ENCODE data around the gene SEZ6L2.
"Not testable (repeated sequence)": the region's sequence is repeated elsewhere in the genome, so short reads cannot be mapped to it uniquely, and the experiment has no call there.

Gene SEZ6L2

GRCh38 chr16:29894352-29894751 lies 5.0 kb downstream of the SEZ6L2 start:
- Histone ChIP-seq H3K36me3 (ENCODE audit: control insufficient read depth, insufficient read depth, low read length) (no peaks in the 10 kb centered on the region), H3K4me3 (ENCODE audit: low read length) (no peak overlapping the region), H3K27ac (ENCODE audit: low read depth, low read length) (no peak overlapping the region), H3K9ac (ENCODE audit: low read length) (no peak overlapping the region), H3K4me1 (ENCODE audit: control insufficient read depth, insufficient read depth, low read length) (no peaks in the 10 kb centered on the region), H3K27me3 (ENCODE audit: control insufficient read depth, insufficient read depth, low read length) (peaks cover 14% of the 10 kb centered on the region)

- H3K27me3 ChIP-seq (ENCODE audit: control insufficient read depth, insufficient read depth, low read length), result peaks cover 13% of the 10 kb centered on the region
Observed at GRCh38 chr16:29893553-29893952, 5.8 kb downstream of the SEZ6L2 start.

GRCh38 chr16:29892458-29892813 lies 6.9 kb downstream of the SEZ6L2 start:
- Histone ChIP-seq H3K36me3 (ENCODE audit: control insufficient read depth, insufficient read depth, low read length) (no peaks in the 10 kb centered on the region), H3K27me3 (ENCODE audit: control insufficient read depth, insufficient read depth, low read length) (peaks cover 2% of the 10 kb centered on the region), H3K4me3 (ENCODE audit: low read length) (no peak overlapping the region), H3K27ac (ENCODE audit: low read depth, low read length) (no peak overlapping the region), H3K9ac (ENCODE audit: low read length) (no peak overlapping the region), H3K4me1 (ENCODE audit: control insufficient read depth, insufficient read depth, low read length) (no peaks in the 10 kb centered on the region)

More at GRCh38 chr16:29893553-29893952, 5.8 kb downstream of the SEZ6L2 start:
- Histone ChIP-seq H3K9ac (ENCODE audit: low read length) (no peak overlapping the region), H3K4me3 (ENCODE audit: low read length) (no peak overlapping the region), H3K27ac (ENCODE audit: low read depth, low read length) (no peak overlapping the region), H3K36me3 (ENCODE audit: control insufficient read depth, insufficient read depth, low read length) (no peaks in the 10 kb centered on the region), H3K4me1 (ENCODE audit: control insufficient read depth, insufficient read depth, low read length) (no peaks in the 10 kb centered on the region)

GRCh38 chr16:29891525-29892457 lies 7.6 kb downstream of the SEZ6L2 start:
- no peak overlapping the region for H3K9ac ChIP-seq (ENCODE audit: low read length)
- no peak overlapping the region for H3K27ac ChIP-seq (ENCODE audit: low read depth, low read length)
- H3K36me3 ChIP-seq (ENCODE audit: control insufficient read depth, insufficient read depth, low read length), result no peaks in the 10 kb centered on the region
- H3K4me3 ChIP-seq (ENCODE audit: low read length), result no peak overlapping the region
- H3K4me1 ChIP-seq (ENCODE audit: control insufficient read depth, insufficient read depth, low read length), result no peaks in the 10 kb centered on the region
- H3K27me3 ChIP-seq (ENCODE audit: control insufficient read depth, insufficient read depth, low read length), result peaks cover 2% of the 10 kb centered on the region

GRCh38 chr16:29889372-29889771 lies 10.0 kb downstream of the SEZ6L2 start:
- H3K36me3 ChIP-seq (ENCODE audit: control insufficient read depth, insufficient read depth, low read length); H3K27ac ChIP-seq (ENCODE audit: low read depth, low read length); H3K4me1 ChIP-seq (ENCODE audit: control insufficient read depth, insufficient read depth, low read length); H3K9ac ChIP-seq (ENCODE audit: low read length); H3K27me3 ChIP-seq (ENCODE audit: control insufficient read depth, insufficient read depth, low read length); H3K4me3 ChIP-seq (ENCODE audit: low read length): not testable (repeated sequence)

- H3K9ac ChIP-seq (ENCODE audit: low read length), result no peak overlapping the region
- no peak overlapping the region for H3K27ac ChIP-seq (ENCODE audit: low read depth, low read length)
- no peaks in the 10 kb centered on the region for H3K36me3 ChIP-seq (ENCODE audit: control insufficient read depth, insufficient read depth, low read length)
- H3K4me1 ChIP-seq (ENCODE audit: control insufficient read depth, insufficient read depth, low read length), result no peaks in the 10 kb centered on the region
- no peaks in the 10 kb centered on the region for H3K27me3 ChIP-seq (ENCODE audit: control insufficient read depth, insufficient read depth, low read length)
- no peak overlapping the region for H3K4me3 ChIP-seq (ENCODE audit: low read length)
Observed at GRCh38 chr16:29883987-29884386, 15.4 kb downstream of the SEZ6L2 start.

- no peaks in the 10 kb centered on the region for H3K4me1 ChIP-seq (ENCODE audit: control insufficient read depth, insufficient read depth, low read length)
- no peak overlapping the region for H3K9ac ChIP-seq (ENCODE audit: low read length)
- H3K27ac ChIP-seq (ENCODE audit: low read depth, low read length), result no peak overlapping the region
- peaks cover 14% of the 10 kb centered on the region for H3K27me3 ChIP-seq (ENCODE audit: control insufficient read depth, insufficient read depth, low read length)
- H3K4me3 ChIP-seq (ENCODE audit: low read length), result no peak overlapping the region
- H3K36me3 ChIP-seq (ENCODE audit: control insufficient read depth, insufficient read depth, low read length), result no peaks in the 10 kb centered on the region
Observed at GRCh38 chr16:29881050-29881449, 18.3 kb downstream of the SEZ6L2 start.

- H3K4me3 ChIP-seq (ENCODE audit: low read length), result no peak overlapping the region
- H3K9ac ChIP-seq (ENCODE audit: low read length), result no peak overlapping the region
- H3K36me3 ChIP-seq (ENCODE audit: control insufficient read depth, insufficient read depth, low read length), result no peaks in the 10 kb centered on the region
- no peak overlapping the region for H3K27ac ChIP-seq (ENCODE audit: low read depth, low read length)
- no peaks in the 10 kb centered on the region for H3K4me1 ChIP-seq (ENCODE audit: control insufficient read depth, insufficient read depth, low read length)
- H3K27me3 ChIP-seq (ENCODE audit: control insufficient read depth, insufficient read depth, low read length), result peaks cover 15% of the 10 kb centered on the region
Observed at GRCh38 chr16:29878172-29878571, 21.2 kb downstream of the SEZ6L2 start.

GRCh38 chr16:29877266-29877961 lies 21.9 kb downstream of the SEZ6L2 start:
- peaks cover 15% of the 10 kb centered on the region for H3K27me3 ChIP-seq (ENCODE audit: control insufficient read depth, insufficient read depth, low read length)
- no peak overlapping the region for H3K27ac ChIP-seq (ENCODE audit: low read depth, low read length)

GRCh38 chr16:29876594-29877249 lies 22.6 kb downstream of the SEZ6L2 start:
- Histone ChIP-seq H3K36me3 (ENCODE audit: control insufficient read depth, insufficient read depth, low read length) (no peaks in the 10 kb centered on the region), H3K4me1 (ENCODE audit: control insufficient read depth, insufficient read depth, low read length) (no peaks in the 10 kb centered on the region), H3K9ac (ENCODE audit: low read length) (no peak overlapping the region), H3K27me3 (ENCODE audit: control insufficient read depth, insufficient read depth, low read length) (peaks cover 15% of the 10 kb centered on the region), H3K27ac (ENCODE audit: low read depth, low read length) (no peak overlapping the region), H3K4me3 (ENCODE audit: low read length) (no peak overlapping the region)

More at GRCh38 chr16:29877266-29877961, 21.9 kb downstream of the SEZ6L2 start:
- no peak overlapping the region for H3K4me3 ChIP-seq (ENCODE audit: low read length)
- H3K4me1 ChIP-seq (ENCODE audit: control insufficient read depth, insufficient read depth, low read length), result no peaks in the 10 kb centered on the region
- no peaks in the 10 kb centered on the region for H3K36me3 ChIP-seq (ENCODE audit: control insufficient read depth, insufficient read depth, low read length)
- no peak overlapping the region for H3K9ac ChIP-seq (ENCODE audit: low read length)

- no peaks in the 10 kb centered on the region for H3K36me3 ChIP-seq (ENCODE audit: control insufficient read depth, insufficient read depth, low read length)
- no peak overlapping the region for H3K9ac ChIP-seq (ENCODE audit: low read length)
- no peak overlapping the region for H3K27ac ChIP-seq (ENCODE audit: low read depth, low read length)
- no peaks in the 10 kb centered on the region for H3K4me1 ChIP-seq (ENCODE audit: control insufficient read depth, insufficient read depth, low read length)
- peaks cover 15% of the 10 kb centered on the region for H3K27me3 ChIP-seq (ENCODE audit: control insufficient read depth, insufficient read depth, low read length)
- no peak overlapping the region for H3K4me3 ChIP-seq (ENCODE audit: low read length)
Observed at GRCh38 chr16:29876217-29876593, 23.1 kb downstream of the SEZ6L2 start.

- H3K36me3 ChIP-seq (ENCODE audit: control insufficient read depth, insufficient read depth, low read length), result no peaks in the 10 kb centered on the region
- H3K4me1 ChIP-seq (ENCODE audit: control insufficient read depth, insufficient read depth, low read length), result no peaks in the 10 kb centered on the region
- no peak overlapping the region for H3K9ac ChIP-seq (ENCODE audit: low read length)
- no peak overlapping the region for H3K27ac ChIP-seq (ENCODE audit: low read depth, low read length)
- peaks cover 15% of the 10 kb centered on the region for H3K27me3 ChIP-seq (ENCODE audit: control insufficient read depth, insufficient read depth, low read length)
- H3K4me3 ChIP-seq (ENCODE audit: low read length), result no peak overlapping the region
Observed at GRCh38 chr16:29875206-29875605, 24.1 kb downstream of the SEZ6L2 start.

All from rectal smooth muscle tissue (tissue), 1 donor.